Thoracic aorta (tissue), 2 donors: ENCODE data around the gene LGR4. TPM values are rescaled to one million over a fixed set of nuclear protein-coding genes. Genes with fewer than 3 reads are reported as not detected.
A peak's percentile ranks its signal among the peaks of the same experiment; 100 is the strongest.

Experiments used
- ATAC-seq: fragments of 150-250 bp; one replicate; pipeline ENCODE4 v1.8.0; 2017; ENCODE audit warnings: low read depth; ENCODE audit not compliant: insufficient number of reproducible peaks, low FRiP score
- DNase-seq: peaks from one replicate; pipeline ENCODE4 v3.0.0-alpha.2; 2020; ENCODE audit warnings: low spot score
- H3K27ac ChIP-seq, 2 donors: fragments of 200-600 bp; sonication (generic); 1 replicate in 1 of 2; 2 replicates in 1 of 2; pipeline ENCODE4 v1.5.1; 2016; ENCODE audit warnings: mild to moderate bottlenecking in 2 of 2, moderate library complexity in 2 of 2
- H3K27me3 ChIP-seq: fragments of 200-600 bp; sonication (generic); replicated peaks from 2 replicates; pipeline ENCODE4 v1.6.0; 2016; ENCODE audit warnings: mild to moderate bottlenecking; ENCODE audit not compliant: insufficient read depth
- H3K36me3 ChIP-seq: fragments of 200-600 bp; sonication (generic); one replicate; pipeline ENCODE4 v1.5.1; 2016
- H3K4me1 ChIP-seq, 2 donors: fragments of 200-600 bp; sonication (generic); 1 replicate in 1 of 2; 2 replicates in 1 of 2; pipeline versions ENCODE4 v1.5.1 to v1.6.0; 2016; ENCODE audit warnings: low read depth in 2 of 2, mild to moderate bottlenecking in 1 of 2; ENCODE audit not compliant: control insufficient read depth in 1 of 2
- H3K4me3 ChIP-seq: fragments of 200-600 bp; sonication (generic); 2 replicates; pipeline ENCODE4 v1.5.1; 2016; ENCODE audit warnings: mild to moderate bottlenecking
- H3K9me3 ChIP-seq: fragments of 200-600 bp; sonication (generic); 2 replicates; pipeline ENCODE4 v1.5.1; 2016
- CTCF ChIP-seq: fragments of 200-600 bp; sonication (generic); IDR thresholded peaks from one replicate; pipeline ENCODE4 v1.5.1; 2019; ENCODE audit warnings: antibody characterized with exemption
- total RNA-seq, 2 donors: library from RNA; depleted of rRNA; stranded (reverse); fragments of >200 nt; gene quantifications; one replicate each; pipeline versions ENCODE4 v1.1.0 to v1.2.3, GENCODE V29; 2016

The LGR4 gene
- total RNA-seq, 2 donors from 2014 or later = 26.4 to 48.6 TPM

- no peak for TF ChIP-seq CTCF
- Histone ChIP-seq H3K4me3 (no peak overlapping the region), H3K27ac (peak overlapping the region; percentile 50 to 57), H3K27me3 (no peaks in the 10 kb centered on the region), H3K9me3 (no peaks in the 10 kb centered on the region), H3K4me1 (peaks cover 25 to 70% of the 10 kb centered on the region in 2 donors), H3K36me3 (no peaks in the 10 kb centered on the region)
- ATAC-seq (no peak), DNase-seq (no peak)
Observed at GRCh38 chr11:27392278-27393114, 80.1 kb downstream of the LGR4 start.

- DNase-seq = no peak
- H3K36me3 ChIP-seq = no peaks in the 10 kb centered on the region
- no peaks in the 10 kb centered on the region for H3K9me3 ChIP-seq
- TF ChIP-seq CTCF = no peak
- H3K27me3 ChIP-seq = no peaks in the 10 kb centered on the region
- peaks cover 26 to 68% of the 10 kb centered on the region in 2 donors for H3K4me1 ChIP-seq
- H3K27ac ChIP-seq = peak overlapping the region in 1 of 2 donors; percentile 50
- no peak overlapping the region for H3K4me3 ChIP-seq
- ATAC-seq = no peak
Observed at GRCh38 chr11:27391331-27392015, 81.1 kb downstream of the LGR4 start.

- Histone ChIP-seq H3K27ac (peak overlapping the region; percentile 1 to 3), H3K36me3 (no peaks in the 10 kb centered on the region), H3K4me1 (peaks cover 34 to 68% of the 10 kb centered on the region in 2 donors), H3K9me3 (no peaks in the 10 kb centered on the region), H3K4me3 (no peak overlapping the region), H3K27me3 (no peaks in the 10 kb centered on the region)
- ATAC-seq = no peak
- no peak for DNase-seq
- no peak for TF ChIP-seq CTCF
Observed at GRCh38 chr11:27390318-27391295, 82.0 kb downstream of the LGR4 start.

DNA sequence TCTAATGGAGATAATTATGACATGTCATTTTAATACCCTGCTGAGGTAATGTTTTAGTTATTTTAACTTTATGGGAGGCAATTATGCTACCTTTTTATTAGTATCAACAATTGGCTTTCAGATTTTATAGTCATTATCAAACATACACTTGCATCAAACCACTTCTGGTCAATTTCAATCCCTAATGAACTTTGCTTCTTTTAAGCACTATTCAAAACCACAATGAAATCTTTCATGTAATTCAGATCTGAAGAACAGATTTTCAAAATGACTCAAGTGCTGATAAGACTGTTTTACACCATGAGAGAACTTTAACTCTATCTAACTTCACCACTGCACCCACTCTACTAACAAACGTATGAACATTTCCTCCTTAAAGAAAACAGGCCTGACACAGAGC is 83.7 kb downstream of the LGR4 start:
- Histone ChIP-seq H3K9me3 (no peaks in the 10 kb centered on the region), H3K27ac (no peak overlapping the region), H3K27me3 (no peaks in the 10 kb centered on the region), H3K4me1 (peaks cover 28 to 69% of the 10 kb centered on the region in 2 donors), H3K36me3 (no peaks in the 10 kb centered on the region), H3K4me3 (no peak overlapping the region)
- no peak for ATAC-seq
- no peak for TF ChIP-seq CTCF
- no peak for DNase-seq
